K562 (cell line): ENCODE results near the gene PPDPF. TPM values are rescaled to one million over a fixed set of nuclear protein-coding genes. Genes with fewer than 3 reads are reported as not detected.
A peak's percentile ranks its signal among the peaks of the same experiment; 100 is the strongest.

Experiments used
- ATAC-seq: fragments of 200-7000 bp; cut with Tn5 transposase; 3 replicates; pipeline ENCODE4 v1.9.1; 2020; ENCODE audit warnings: moderate library complexity
- BruUV-seq: library from RNA; stranded (reverse); fragments of 400-500 nt; replicated peaks from 2 replicates; lab custom pipeline; 2021; lab: Mats Ljungman, UMichigan
- CTCF ChIA-PET: fragments of 300-600 bp; formaldehyde crosslinking; extraction: SDS; loops from one replicate; lab custom pipeline; 2021; ENCODE audit warnings: low intra/inter-chr PET ratio; lab: Yijun Ruan, JAX
- POLR2A ChIA-PET: fragments of 300-600, 350-650 bp; sonication (Branson Sonifier 250); formaldehyde crosslinking; extraction: SDS; loops from one replicate; lab custom pipeline; 2021; ENCODE audit warnings: antibody characterized with exemption, inconsistent platforms; lab: Yijun Ruan, JAX
- DNase-seq, 4 experiments: peaks; one replicate each; pipeline versions ENCODE4 v3.0.0 to v3.0.0-alpha.2; 2011 to 2018; ENCODE audit warnings: low spot score in 3 of 4, mixed read lengths in 3 of 4; ENCODE audit errors: extremely low read depth in 1 of 4
- FAIRE-seq: peaks from 2 replicates; lab custom pipeline; 2011; peaks lifted over from hg19 to GRCh38; lab: Jason Lieb, UNC
- H2AFZ ChIP-seq: 2 replicates; pipeline ENCODE4 v1.6.0; 2011; ENCODE audit warnings: low read depth, low read length, control low read depth, inconsistent platforms
- H3K27ac ChIP-seq: fragments of 200-600 bp; 3 replicates; pipeline ENCODE4 v1.8.0; 2011; ENCODE audit warnings: low read depth, mild to moderate bottlenecking, control low read depth, inconsistent platforms, low read length, moderate library complexity, mixed read lengths; ENCODE audit errors: extremely low read depth
- H3K27me3 ChIP-seq, 2 experiments: fragments of 300-600 bp in 1 of 2; 2 replicates in 1 of 2; 3 replicates in 1 of 2; pipeline versions ENCODE4 v1.6.0 to v1.8.0; 2011; ENCODE audit warnings: inconsistent platforms in 2 of 2, low read length in 2 of 2, mild to moderate bottlenecking in 1 of 2, mixed read lengths in 1 of 2, moderate library complexity in 1 of 2; ENCODE audit not compliant: control insufficient read depth in 2 of 2, insufficient read depth in 2 of 2
- H3K36me3 ChIP-seq: fragments of 300-600 bp; 3 replicates; pipeline ENCODE4 v1.8.0; 2011; ENCODE audit warnings: mild to moderate bottlenecking, low read length, inconsistent platforms; ENCODE audit not compliant: control insufficient read depth, insufficient read depth
- H3K4me1 ChIP-seq, 2 experiments: fragments of 200-600 bp in 1 of 2; replicated peaks in 1 of 2; 2 replicates in 1 of 2; 3 replicates in 1 of 2; pipeline versions ENCODE4 v1.5.1 to v1.8.0; 2011; ENCODE audit warnings: inconsistent platforms in 2 of 2, low read length in 2 of 2, mild to moderate bottlenecking in 1 of 2, mixed read lengths in 1 of 2, moderate library complexity in 1 of 2; ENCODE audit not compliant: control insufficient read depth in 2 of 2, insufficient read depth in 2 of 2
- H3K4me2 ChIP-seq: 2 replicates; pipeline ENCODE4 v1.6.1; 2011; ENCODE audit warnings: low read length, control low read depth, inconsistent platforms, mixed read lengths; ENCODE audit not compliant: insufficient read depth
- H3K4me3 ChIP-seq: fragments of 200-600 bp; sonication (generic), shearing (Covaris generic); 2 replicates; pipeline ENCODE4 v1.5.1; 2016; ENCODE audit warnings: control low read depth, inconsistent platforms
- H3K79me2 ChIP-seq: fragments of 200-600 bp; 3 replicates; pipeline ENCODE4 v1.8.0; 2011; ENCODE audit warnings: low read length, inconsistent platforms; ENCODE audit not compliant: control insufficient read depth, insufficient read depth
- H3K9ac ChIP-seq, 2 experiments: 2 replicates each; pipeline versions ENCODE4 v1.6.0 to v1.6.1; 2011; ENCODE audit warnings: low read depth in 2 of 2, low read length in 2 of 2, control low read depth in 1 of 2, inconsistent platforms in 1 of 2, mild to moderate bottlenecking in 1 of 2, mixed read lengths in 1 of 2; ENCODE audit not compliant: insufficient read depth in 1 of 2
- H3K9me1 ChIP-seq: one replicate; pipeline ENCODE4 v1.6.0; 2011; ENCODE audit warnings: inconsistent platforms, mild to moderate bottlenecking, low read length, moderate library complexity; ENCODE audit not compliant: control insufficient read depth, insufficient read depth
- H3K9me3 ChIP-seq: replicated peaks from 2 replicates; pipeline ENCODE4 v1.5.1; 2011; ENCODE audit warnings: low read depth, low read length, inconsistent platforms; ENCODE audit not compliant: control insufficient read depth, insufficient read depth
- H4K20me1 ChIP-seq: replicated peaks from 2 replicates; pipeline ENCODE4 v1.6.1; 2011; ENCODE audit warnings: low read length, inconsistent platforms, mixed read lengths; ENCODE audit not compliant: control insufficient read depth, insufficient read depth
- EP300 ChIP-seq: IDR thresholded peaks from 2 replicates; pipeline ENCODE4 v1.6.1; 2012; ENCODE audit warnings: low read length, improper control_type of control experiment
- FOXA1 ChIP-seq: fragments of 450-650 bp; IDR thresholded peaks from 2 replicates; pipeline ENCODE4 v1.6.1; 2016; ENCODE audit warnings: mild to moderate bottlenecking, borderline replicate concordance
- HINFP ChIP-seq: fragments of 450-650 bp; conservative IDR thresholded peaks from 2 replicates; pipeline ENCODE4 v1.6.1; 2016; ENCODE audit warnings: missing genetic modification characterization, low read depth, mild to moderate bottlenecking, control low read depth, missing compliant biosample characterization
- KDM2B ChIP-seq: fragments of 250-450 bp; sonication (Bioruptor Pico); IDR thresholded peaks from 2 replicates; pipeline ENCODE4 v1.8.0; 2021; ENCODE audit warnings: mild to moderate bottlenecking, moderate library complexity
- MED1 ChIP-seq: sonication (generic); formaldehyde crosslinking; IDR thresholded peaks from 2 replicates; pipeline ENCODE4 v1.8.1; 2023; ENCODE audit warnings: missing genetic modification reagents, borderline replicate concordance
- MEF2D ChIP-seq: conservative IDR thresholded peaks from 2 replicates; pipeline ENCODE4 v1.6.1; 2016; ENCODE audit warnings: low read depth, missing genetic modification characterization, missing compliant biosample characterization
- NBN ChIP-seq: fragments of 450-650 bp; IDR thresholded peaks from 2 replicates; pipeline ENCODE4 v1.6.1; 2016; ENCODE audit warnings: low read depth, mild to moderate bottlenecking
- PHB ChIP-seq: fragments of 250-450 bp; sonication (Bioruptor Pico); IDR thresholded peaks from 2 replicates; pipeline ENCODE4 v1.5.0; 2021
- POLR2B ChIP-seq: fragments of 450-650 bp; IDR thresholded peaks from 2 replicates; pipeline ENCODE4 v1.6.1; 2018; ENCODE audit warnings: low read depth; ENCODE audit not compliant: partially characterized antibody
- POLR2H ChIP-seq: IDR thresholded peaks from 2 replicates; pipeline ENCODE4 v1.6.1; 2016; ENCODE audit warnings: missing genetic modification characterization, low read depth, mild to moderate bottlenecking, control low read depth, missing compliant biosample characterization, moderate library complexity
- RBBP5 ChIP-seq: fragments of 200-600 bp; sonication (generic); IDR thresholded peaks from 2 replicates; pipeline ENCODE4 v1.6.1; 2012; ENCODE audit warnings: borderline replicate concordance, mild to moderate bottlenecking, low read length, control low read depth, inconsistent platforms; ENCODE audit not compliant: insufficient read depth, poor library complexity, severe bottlenecking
- SETDB1 ChIP-seq: IDR thresholded peaks from one replicate; pipeline ENCODE4 v1.6.1; 2012; ENCODE audit warnings: low read length, control low read depth, inconsistent platforms
- TBP ChIP-seq: optimal IDR thresholded peaks from 2 replicates; pipeline ENCODE3; 2011; ENCODE audit warnings: low read depth, low read length, improper control_type of control experiment
- ZFP1 ChIP-seq: fragments of 450-650 bp; formaldehyde crosslinking; IDR thresholded peaks from 2 replicates; pipeline ENCODE4 v1.4.0; 2020; ENCODE audit warnings: mild to moderate bottlenecking, mixed read lengths
- ZNF232 ChIP-seq: sonication (generic); formaldehyde crosslinking; IDR thresholded peaks from 2 replicates; pipeline ENCODE4 v1.8.0; 2022; ENCODE audit warnings: mild to moderate bottlenecking, missing genetic modification reagents
- ZNF436 ChIP-seq: fragments of 250-450, 450-650 bp; sonication (Bioruptor Pico); formaldehyde crosslinking; IDR thresholded peaks from 2 replicates; pipeline ENCODE4 v1.7.0; 2020; ENCODE audit warnings: mild to moderate bottlenecking
- ZNF764 ChIP-seq: fragments of 250-450 bp; sonication (Bioruptor Pico); IDR thresholded peaks from 2 replicates; pipeline ENCODE4 v1.4.0; 2020; ENCODE audit warnings: low read depth, mild to moderate bottlenecking, moderate library complexity
- WGBS: fragments of 100-300 bp; shearing (Covaris generic); methylation state at CpG from one replicate; pipeline ENCODE4 v1.1.6; 2016; ENCODE audit warnings: low coverage, mixed read lengths; ENCODE audit not compliant: insufficient coverage; ENCODE audit errors: missing lambda C conversion rate; 5-methylcytosine and 5-hydroxymethylcytosine counted together
- in situ Hi-C: fragments of 300-500 bp; cut with MboI; formaldehyde crosslinking; loops from 4 replicates; pipeline ENCODE4 v1.15.0; 2018; ENCODE audit warnings: inconsistent platforms, mixed read lengths
- intact Hi-C: fragments of 100-400 bp; cut with micrococcal nuclease; formaldehyde crosslinking; loops from 2 replicates; pipeline ENCODE4 v1.14.2; 2022
- polyA plus RNA-seq, 8 experiments: library from polyadenylated mRNA; depleted of rRNA in 4 of 8; stranded (reverse) in 5 of 8; unstranded in 3 of 8; fragments of >200 nt; fragmentation: Nextera tagmentation in 2 of 8; fragmentation: Illumina TruSeq in 1 of 8; extraction: Ambion mirVana in 2 of 8; extraction: Trizol in 1 of 8; gene quantifications; 2 replicates each; pipeline versions ENCODE4 v1.2.1 to v1.2.3, GENCODE V29; 2011 to 2014; ENCODE audit warnings: inconsistent platforms in 1 of 8, missing spikeins in 1 of 8
- total RNA-seq, 7 experiments: library from RNA; depleted of rRNA in 6 of 7; stranded (reverse); fragments of >200 nt in 6 of 7; fragmentation: Illumina TruSeq in 2 of 7; extraction: Trizol in 2 of 7; gene quantifications; 2 replicates each; pipeline versions ENCODE4 v1.2.1 to v1.2.3, GENCODE V29; 2011 to 2021; ENCODE audit warnings: low replicate concordance in 1 of 7
- TF ChIP-seq, protein P1 (sequence below): fragments of 250-450 bp; sonication (Bioruptor Pico); IDR thresholded peaks from 2 replicates; pipeline ENCODE4 v1.8.0; 2021; ENCODE audit warnings: moderate library complexity, mild to moderate bottlenecking, inconsistent platforms
- TF ChIP-seq, protein P2 (sequence below): fragments of 450-650 bp; IDR thresholded peaks from 2 replicates; pipeline ENCODE4 v1.6.1; 2016; ENCODE audit warnings: missing biosample characterization, missing genetic modification characterization

The PPDPF gene
- total and polyA plus RNA-seq, 9 of the 15 experiments (the other 6 are each of a cell fraction or from before 2014, with no cell fraction given): 0.77 to 233 (median 10.5) TPM

- Histone ChIP-seq H3K27ac (no peak overlapping the region), H3K36me3 (no peaks in the 10 kb centered on the region), H3K9me1 (no peaks in the 10 kb centered on the region), H3K79me2 (no peaks in the 10 kb centered on the region), H2AFZ (no peak overlapping the region), H3K9me3 (no peaks in the 10 kb centered on the region), H3K4me3 (no peak overlapping the region), H3K4me2 (no peak overlapping the region), H3K27me3 (peaks cover 0 to 47% of the 10 kb centered on the region in 2 experiments; a peak in 4 of 5 replicates), H4K20me1 (peaks cover 3% of the 10 kb centered on the region), H3K9ac (peak overlapping the region in 1 of 2 experiments; percentile 35; a peak in 1 of 4 replicates), H3K4me1 (peaks cover 0 to 87% of the 10 kb centered on the region in 2 experiments; a peak in 3 of 5 replicates)
- DNase-seq: no peak
- ATAC-seq: no peak
- FAIRE-seq: no peak
- intact Hi-C loops: no loop called here
- POLR2A ChIA-PET: interaction anchor here (1.4 kb wide), 1 partner anchor 24 kb away, joined by 5 read pairs; the partner anchor contains the start of gene PPDPF
- in situ Hi-C loops: no loop called here
- BruUV-seq: no TSS peak
- WGBS: 6% methylated on average over 14 of the region's 19 CpGs
- CTCF ChIA-PET: no interaction called here
- TF ChIP-seq, protein P1, sequence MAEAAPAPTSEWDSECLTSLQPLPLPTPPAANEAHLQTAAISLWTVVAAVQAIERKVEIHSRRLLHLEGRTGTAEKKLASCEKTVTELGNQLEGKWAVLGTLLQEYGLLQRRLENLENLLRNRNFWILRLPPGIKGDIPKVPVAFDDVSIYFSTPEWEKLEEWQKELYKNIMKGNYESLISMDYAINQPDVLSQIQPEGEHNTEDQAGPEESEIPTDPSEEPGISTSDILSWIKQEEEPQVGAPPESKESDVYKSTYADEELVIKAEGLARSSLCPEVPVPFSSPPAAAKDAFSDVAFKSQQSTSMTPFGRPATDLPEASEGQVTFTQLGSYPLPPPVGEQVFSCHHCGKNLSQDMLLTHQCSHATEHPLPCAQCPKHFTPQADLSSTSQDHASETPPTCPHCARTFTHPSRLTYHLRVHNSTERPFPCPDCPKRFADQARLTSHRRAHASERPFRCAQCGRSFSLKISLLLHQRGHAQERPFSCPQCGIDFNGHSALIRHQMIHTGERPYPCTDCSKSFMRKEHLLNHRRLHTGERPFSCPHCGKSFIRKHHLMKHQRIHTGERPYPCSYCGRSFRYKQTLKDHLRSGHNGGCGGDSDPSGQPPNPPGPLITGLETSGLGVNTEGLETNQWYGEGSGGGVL: no peak
- TF ChIP-seq NBN: no peak
- TF ChIP-seq FOXA1: no peak
- TF ChIP-seq ZFP1: no peak
- no peak for TF ChIP-seq ZNF436
- no peak for TF ChIP-seq HINFP
- TF ChIP-seq, protein P2, sequence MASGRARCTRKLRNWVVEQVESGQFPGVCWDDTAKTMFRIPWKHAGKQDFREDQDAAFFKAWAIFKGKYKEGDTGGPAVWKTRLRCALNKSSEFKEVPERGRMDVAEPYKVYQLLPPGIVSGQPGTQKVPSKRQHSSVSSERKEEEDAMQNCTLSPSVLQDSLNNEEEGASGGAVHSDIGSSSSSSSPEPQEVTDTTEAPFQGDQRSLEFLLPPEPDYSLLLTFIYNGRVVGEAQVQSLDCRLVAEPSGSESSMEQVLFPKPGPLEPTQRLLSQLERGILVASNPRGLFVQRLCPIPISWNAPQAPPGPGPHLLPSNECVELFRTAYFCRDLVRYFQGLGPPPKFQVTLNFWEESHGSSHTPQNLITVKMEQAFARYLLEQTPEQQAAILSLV (tag): no peak
- TF ChIP-seq POLR2B: no peak
- TF ChIP-seq KDM2B (CRISPR knock-in tag): no peak
- TF ChIP-seq ZNF232 (CRISPR knock-in tag): no peak
- TF ChIP-seq MED1 (CRISPR knock-in tag): no peak
- TF ChIP-seq EP300: no peak
- TF ChIP-seq PHB (CRISPR knock-in tag): no peak
- no peak for TF ChIP-seq RBBP5
- TF ChIP-seq POLR2H (tag): no peak
- no peak for TF ChIP-seq SETDB1
- TF ChIP-seq MEF2D: no peak
- no peak for TF ChIP-seq ZNF764
- no peak for TF ChIP-seq TBP
Measured at GRCh38 chr20:63544958-63545516, 24.5 kb downstream of the PPDPF start.
